NCI-H446 treated with DMSO at 0.1 percent for 48 hours (cell line): Measurements from ENCODE around the gene EML6.

ENCODE experiments used
- DNase-seq: peaks from one replicate; lab custom pipeline; 2025; lab: John Stamatoyannopoulos, UW

The EML6 gene

DNA sequence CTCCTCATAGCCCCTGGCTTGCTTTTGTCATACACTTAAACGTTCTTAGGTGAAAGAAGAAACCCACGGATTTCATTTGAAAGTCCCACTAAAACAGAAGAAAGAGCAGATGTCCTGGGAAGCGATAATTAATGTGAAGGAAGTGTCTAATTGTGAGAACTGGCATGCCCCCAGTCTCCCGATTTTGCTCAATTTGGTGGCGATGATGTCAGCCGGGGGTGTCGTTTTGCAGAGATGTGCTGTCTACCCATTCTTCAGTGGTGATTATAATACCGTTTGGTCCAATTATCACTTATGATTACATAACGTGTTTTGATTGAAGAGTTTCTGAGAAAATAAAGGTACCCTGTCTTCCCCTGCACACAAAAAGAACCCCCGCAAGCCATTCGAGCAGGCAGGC, 223.7 kb downstream of the EML6 start:
- DNase-seq = no peak

- no peak for DNase-seq
Measured at GRCh38 chr2:54947646-54948045, 224.2 kb downstream of the EML6 start.

- no peak for DNase-seq
Measured at GRCh38 chr2:54948120-54948519, 224.7 kb downstream of the EML6 start.

DNA sequence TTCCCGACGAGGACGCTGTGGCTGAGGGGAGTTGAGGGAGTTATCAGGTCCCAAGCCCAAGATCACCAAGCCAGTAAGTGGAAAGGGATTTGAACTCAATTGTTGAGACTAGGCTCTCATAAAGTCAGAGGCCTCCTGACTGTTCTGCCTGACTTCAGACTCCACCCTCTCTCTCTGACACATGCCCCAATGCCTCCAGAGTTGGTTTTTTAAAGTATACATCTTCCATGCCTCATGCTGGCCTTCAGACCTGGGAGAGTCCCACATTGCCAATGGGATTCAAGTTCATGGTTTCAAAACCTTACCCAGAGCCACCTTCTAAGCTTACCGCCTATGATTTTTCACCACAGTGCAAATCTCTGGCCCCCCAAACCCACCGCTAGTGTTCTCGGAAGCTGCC, 226.0 kb downstream of the EML6 start:
- DNase-seq = no peak

DNA sequence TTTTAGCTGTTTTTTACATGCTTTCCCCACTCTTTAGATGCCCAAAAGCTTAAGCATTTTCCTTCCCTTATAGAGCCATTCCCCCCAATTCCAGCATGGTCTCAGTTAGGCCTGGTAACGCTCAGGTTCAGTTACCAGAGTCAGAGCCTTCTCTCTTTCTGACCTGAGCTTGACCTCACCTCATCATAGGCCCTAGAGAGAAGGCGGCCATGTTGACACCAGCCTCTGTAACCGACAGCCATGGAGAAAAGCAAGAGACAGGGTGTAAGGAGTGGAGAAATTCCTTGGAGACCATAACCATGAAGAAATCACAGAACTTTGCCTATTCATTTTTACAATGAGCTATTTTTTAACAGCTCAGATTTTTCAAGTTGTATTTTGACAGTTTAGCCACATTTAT, 227.3 kb downstream of the EML6 start:
- no peak for DNase-seq

DNA sequence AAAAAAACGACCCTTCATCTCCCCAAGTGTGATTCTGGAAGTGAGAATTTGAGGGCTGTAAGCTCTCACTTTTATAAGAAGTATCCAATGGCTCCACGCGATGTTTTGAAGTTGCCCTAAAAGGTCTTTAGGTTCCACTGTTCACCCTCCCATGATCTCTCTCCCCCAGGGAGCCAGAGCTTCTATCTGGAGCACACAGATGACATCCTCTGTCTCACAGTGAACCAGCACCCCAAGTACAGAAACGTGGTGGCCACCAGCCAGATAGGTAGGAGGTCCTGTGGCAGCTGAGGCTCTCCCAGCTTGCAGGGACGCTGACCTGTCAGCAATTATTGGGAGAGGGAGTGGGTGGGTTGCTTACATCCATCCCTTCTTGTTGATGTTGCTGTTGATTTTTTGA, 229.0 kb downstream of the EML6 start:
- no peak for DNase-seq

DNA sequence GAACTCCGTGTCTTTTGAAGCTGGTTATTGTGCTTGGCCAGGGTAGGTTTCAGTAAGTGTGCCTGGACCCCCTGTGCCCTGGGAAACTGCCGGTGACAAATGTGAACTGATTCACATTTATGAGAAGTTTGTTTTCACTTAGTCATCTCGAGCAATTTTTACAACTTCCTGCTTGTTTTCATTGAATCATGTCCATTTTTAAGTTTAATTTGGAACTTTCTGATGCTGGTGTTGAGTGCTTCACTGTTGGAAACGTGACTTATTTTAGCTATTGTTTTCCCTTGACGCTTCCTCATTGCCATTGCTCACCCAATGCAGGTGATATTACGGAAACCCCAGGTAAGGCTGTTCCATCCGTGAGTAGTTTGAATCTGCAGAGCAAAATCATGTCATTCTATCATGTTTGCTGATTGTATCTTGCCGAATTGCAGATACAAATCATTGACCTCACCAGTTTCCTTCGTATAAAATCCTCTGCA, 229.6 kb downstream of the EML6 start:
- no peak for DNase-seq

DNA sequence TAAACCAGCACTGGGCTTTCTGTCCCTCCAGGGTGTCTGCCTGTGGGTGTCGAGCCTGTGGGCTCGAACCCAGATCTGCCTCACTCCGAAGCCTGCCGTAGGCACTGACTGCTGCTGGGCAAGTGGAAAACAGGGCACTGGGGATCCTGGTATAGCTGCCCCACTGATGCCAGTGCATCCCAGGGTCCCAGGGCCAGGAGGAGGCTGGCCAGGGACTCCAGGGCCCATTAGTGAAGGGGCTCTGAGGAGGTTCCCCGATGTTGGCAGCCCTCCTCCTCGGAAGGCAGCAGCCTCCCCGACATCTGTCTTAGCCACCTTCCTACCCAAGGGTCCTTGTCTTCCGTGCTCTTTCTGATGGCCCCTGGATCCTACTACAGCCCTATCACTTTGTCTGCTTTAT, 230.7 kb downstream of the EML6 start:
- DNase-seq = no peak

DNA sequence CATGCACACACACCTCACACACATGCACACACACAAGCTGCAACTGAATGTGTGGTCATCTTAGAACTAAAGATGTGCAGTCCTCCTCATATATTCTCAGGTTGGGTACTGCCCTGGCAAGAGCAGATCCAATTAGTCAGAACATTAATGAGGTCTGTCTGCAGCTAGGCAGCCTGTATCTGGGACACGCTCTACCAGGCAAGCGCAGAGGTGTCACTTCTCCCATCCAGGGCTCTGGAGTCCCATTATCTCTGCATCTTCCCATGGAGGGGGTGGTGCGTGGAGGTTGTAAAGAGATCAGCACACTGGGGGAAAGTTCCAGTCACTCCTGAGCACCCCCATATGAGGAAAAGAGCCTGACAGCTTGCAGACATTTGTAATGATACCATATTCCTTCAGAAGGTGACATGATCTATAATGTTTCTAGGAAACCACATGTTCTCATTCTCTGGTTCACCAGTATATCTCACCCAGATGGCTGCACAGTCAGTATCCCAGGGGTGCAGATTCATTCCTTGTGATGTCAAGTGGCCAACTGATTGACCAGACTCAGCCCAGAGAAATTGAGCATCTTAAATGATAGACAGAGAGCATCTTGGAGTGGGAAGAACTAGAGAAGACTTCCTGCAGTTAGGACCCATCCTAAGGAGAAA, 231.4 kb downstream of the EML6 start:
- no peak for DNase-seq

GRCh38 chr2:54955358-54956110, 232.1 kb downstream of the EML6 start:
- no peak for DNase-seq

DNA sequence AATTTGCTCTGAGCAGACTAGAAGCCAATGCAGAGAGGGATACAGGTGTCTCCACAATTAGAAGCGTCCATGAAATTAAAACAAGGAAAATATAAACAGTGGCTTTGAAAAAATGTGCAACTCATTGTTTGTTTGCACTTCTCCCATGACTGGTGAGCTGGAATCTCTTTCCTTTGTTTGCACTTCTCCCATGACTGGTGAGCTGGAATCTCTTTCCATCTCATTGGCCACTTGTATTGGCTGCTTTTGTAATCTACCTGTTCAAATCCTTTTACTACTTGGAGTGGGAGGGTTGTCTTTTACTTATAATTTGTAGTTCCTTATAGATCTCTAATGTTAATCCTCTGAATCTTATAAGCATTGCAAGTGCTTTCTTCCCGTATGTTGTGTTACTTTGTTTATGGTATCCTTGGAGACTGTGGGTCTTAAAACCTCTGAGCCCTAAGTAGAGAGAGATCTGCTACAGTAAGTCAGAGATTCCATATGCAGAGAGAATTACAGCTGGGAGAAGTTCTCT, 232.7 kb downstream of the EML6 start:
- DNase-seq = no peak

GRCh38 chr2:54957321-54957999, 234.0 kb downstream of the EML6 start:
- no peak for DNase-seq

GRCh38 chr2:54958717-54959371, 235.4 kb downstream of the EML6 start:
- no peak for DNase-seq

- DNase-seq = no peak
Measured at GRCh38 chr2:54960164-54960563, 236.7 kb downstream of the EML6 start.

DNA sequence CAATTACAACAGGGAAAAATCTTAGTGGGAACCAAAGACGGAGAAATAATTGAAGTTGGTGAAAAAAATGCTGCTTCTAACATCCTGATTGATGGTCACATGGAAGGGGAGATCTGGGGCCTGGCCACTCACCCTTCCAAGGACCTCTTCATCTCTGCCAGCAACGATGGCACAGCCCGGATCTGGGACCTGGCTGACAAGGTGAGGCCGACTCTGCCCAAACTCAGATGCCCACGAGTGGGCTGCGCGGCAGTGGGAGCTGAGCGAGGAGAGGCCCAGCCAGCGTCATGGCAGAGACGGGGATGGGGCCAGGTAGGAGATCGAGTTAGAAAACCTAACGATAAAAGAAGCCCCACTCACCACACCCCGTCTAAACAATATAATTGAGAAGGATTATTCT, 239.0 kb downstream of the EML6 start:
- DNase-seq = no peak

GRCh38 chr2:54962935-54963440, 239.5 kb downstream of the EML6 start:
- DNase-seq = no peak

DNA sequence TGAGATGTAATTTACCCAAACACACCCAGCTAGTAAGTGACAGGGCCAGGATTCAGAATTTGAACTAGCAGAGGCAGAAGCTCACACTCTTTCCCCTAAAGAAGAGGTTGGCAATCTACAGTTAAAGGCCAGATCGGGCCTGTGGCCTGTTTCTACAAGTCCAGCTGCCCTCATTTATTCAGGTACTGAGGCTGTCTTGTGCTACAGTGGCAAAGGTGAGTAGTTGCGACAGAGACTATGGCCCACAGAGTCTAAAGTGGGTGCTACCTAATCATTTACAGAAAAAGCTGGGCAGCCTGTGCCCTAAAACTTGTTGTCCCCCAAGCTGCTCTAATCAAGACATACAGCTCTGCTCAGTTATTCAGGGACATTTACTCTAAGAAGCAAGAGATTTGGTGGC, 240.0 kb downstream of the EML6 start:
- DNase-seq = no peak

DNA sequence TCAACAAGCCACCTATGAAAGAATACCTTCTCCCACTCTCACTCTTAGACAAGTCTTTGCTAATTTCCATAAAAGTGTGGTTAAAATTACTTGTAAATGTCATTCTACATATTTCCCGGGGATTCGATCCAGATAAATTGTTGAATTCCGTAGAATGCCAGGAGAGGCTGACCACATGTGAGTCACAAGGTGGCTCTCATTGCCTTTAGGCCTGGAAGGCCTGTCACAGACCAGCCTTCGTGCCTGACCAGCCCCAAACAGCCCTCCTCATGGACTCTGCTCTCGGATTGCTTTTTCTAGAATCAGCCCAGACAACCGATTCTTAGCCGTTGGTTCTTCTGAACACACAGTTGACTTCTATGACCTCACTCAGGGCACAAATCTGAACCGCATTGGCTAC, 240.8 kb downstream of the EML6 start:
- no peak for DNase-seq

- no peak for DNase-seq
Measured at GRCh38 chr2:54964816-54965215, 241.4 kb downstream of the EML6 start.

GRCh38 chr2:54965425-54965824, 242.0 kb downstream of the EML6 start:
- DNase-seq = no peak

DNA sequence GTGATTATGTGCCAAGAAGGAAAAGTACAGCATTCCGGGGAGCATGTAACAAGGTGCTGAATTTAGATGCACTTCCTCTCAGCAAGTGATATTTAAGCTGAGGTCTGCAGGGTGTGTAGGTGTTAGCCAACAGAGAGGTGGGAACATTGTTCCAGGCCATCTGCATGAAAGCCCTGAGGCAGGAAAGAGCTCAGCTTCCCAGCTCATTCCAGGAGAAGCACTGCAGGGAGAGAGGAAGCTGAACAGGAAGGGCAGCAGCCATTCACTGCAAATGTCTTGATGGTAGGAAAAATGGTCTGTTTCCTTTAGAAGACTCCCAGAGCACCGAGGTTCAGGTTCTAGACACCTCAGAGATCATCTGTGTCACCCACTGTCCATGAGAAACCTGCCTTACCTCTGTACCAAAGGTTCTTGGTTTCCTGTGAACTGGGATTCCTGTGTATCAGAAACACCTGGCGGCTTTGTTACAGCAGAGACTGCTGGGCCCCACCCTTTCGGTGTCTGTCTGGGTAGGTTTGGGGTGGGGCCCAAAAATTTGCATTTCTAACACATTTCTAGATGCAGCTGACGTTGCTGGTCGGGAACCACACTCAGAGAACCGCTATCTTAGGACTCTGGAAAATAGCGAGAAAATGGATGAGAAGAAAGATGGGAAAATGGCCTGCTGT, 242.8 kb downstream of the EML6 start:
- no peak for DNase-seq

- DNase-seq = no peak
Measured at GRCh38 chr2:54966837-54967236, 243.4 kb downstream of the EML6 start.
